ENCODE measurements around the gene CPLX1. TPM values are rescaled to one million over a fixed set of nuclear protein-coding genes. Genes with fewer than 3 reads are reported as not detected.
A peak's percentile ranks its signal among the peaks of the same experiment; 100 is the strongest.

CPLX1 gene
- total RNA-seq, 1 donor from 2014 or later, result 4.8 TPM

DNA sequence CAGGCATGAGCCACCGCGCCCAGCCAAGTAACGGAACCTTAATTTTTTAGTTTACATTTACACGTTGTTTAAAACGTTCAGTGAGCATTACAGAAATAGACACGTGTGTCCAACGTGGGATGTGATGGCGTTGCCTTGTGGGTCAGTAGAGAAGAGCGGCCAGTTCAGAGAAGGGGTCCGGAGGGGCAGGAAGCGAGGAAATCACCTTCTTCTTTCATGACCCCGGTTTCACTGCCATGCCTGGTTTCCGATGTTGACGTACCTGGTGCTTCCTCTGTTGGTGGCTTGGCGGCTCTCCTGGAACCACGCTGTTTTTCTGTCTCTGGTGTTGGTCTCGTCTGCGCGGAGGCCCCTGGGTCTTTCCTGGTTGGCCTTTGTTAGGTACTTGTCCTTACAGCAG, 77.5 kb downstream of the CPLX1 start:
- Histone ChIP-seq H3K9me3 (replicated peaks) (no peaks in the 10 kb centered on the region), H3K4me3 (no peak overlapping the region), H3K27me3 (ENCODE audit: low read depth) (no peaks in the 10 kb centered on the region), H3K36me3 (peaks cover 34% of the 10 kb centered on the region), H3K27ac (replicated peaks) (no peak overlapping the region), H3K4me1 (peaks cover 27% of the 10 kb centered on the region)
- no peak for DNase-seq
- intact Hi-C loops (cut with micrococcal nuclease), result no loop called here
- TF ChIP-seq, protein P1, sequence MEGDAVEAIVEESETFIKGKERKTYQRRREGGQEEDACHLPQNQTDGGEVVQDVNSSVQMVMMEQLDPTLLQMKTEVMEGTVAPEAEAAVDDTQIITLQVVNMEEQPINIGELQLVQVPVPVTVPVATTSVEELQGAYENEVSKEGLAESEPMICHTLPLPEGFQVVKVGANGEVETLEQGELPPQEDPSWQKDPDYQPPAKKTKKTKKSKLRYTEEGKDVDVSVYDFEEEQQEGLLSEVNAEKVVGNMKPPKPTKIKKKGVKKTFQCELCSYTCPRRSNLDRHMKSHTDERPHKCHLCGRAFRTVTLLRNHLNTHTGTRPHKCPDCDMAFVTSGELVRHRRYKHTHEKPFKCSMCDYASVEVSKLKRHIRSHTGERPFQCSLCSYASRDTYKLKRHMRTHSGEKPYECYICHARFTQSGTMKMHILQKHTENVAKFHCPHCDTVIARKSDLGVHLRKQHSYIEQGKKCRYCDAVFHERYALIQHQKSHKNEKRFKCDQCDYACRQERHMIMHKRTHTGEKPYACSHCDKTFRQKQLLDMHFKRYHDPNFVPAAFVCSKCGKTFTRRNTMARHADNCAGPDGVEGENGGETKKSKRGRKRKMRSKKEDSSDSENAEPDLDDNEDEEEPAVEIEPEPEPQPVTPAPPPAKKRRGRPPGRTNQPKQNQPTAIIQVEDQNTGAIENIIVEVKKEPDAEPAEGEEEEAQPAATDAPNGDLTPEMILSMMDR (IDR thresholded peaks at IDR 0.05; ENCODE audit: borderline replicate concordance), result no peak

DNA sequence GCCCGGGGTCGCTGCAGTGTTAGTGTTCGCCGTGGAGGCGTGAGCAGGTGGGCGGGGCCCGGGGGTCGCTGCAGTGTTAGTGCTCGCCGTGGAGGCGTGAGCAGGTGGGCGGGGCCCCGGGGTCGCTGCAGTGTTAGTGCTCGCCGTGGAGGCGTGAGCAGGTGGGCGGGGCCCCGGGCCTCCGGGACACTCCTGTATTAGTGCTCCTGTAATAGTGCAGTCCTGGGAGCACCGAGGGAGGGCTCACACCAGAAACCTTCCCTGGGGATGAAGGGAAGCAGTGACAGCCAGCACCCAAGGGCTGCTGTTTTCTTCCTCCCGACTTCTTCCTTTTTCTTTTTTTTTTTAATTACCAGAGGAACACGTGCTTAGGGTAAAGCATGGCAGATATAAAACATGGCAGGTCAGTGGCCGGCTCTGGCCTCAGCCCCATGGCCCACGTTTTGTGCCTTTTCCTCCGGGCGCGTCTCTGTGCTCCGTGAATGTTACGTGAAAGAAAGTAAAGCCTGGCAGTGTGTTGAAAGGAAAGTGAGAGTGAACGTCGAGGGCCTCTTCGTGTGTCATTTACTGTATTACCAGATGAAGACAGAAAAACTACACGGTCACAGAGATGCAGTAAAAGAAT, 78.3 kb downstream of the CPLX1 start:
- Histone ChIP-seq H3K4me3 (no peak overlapping the region), H3K9me3 (replicated peaks) (no peaks in the 10 kb centered on the region), H3K27me3 (ENCODE audit: low read depth) (no peaks in the 10 kb centered on the region), H3K36me3 (peaks cover 26% of the 10 kb centered on the region), H3K4me1 (peaks cover 27% of the 10 kb centered on the region), H3K27ac (replicated peaks) (no peak overlapping the region)
- TF ChIP-seq, protein P1 (IDR thresholded peaks at IDR 0.05; ENCODE audit: borderline replicate concordance), result no peak
- no peak for DNase-seq
- intact Hi-C loops (cut with micrococcal nuclease), result no loop called here

DNA sequence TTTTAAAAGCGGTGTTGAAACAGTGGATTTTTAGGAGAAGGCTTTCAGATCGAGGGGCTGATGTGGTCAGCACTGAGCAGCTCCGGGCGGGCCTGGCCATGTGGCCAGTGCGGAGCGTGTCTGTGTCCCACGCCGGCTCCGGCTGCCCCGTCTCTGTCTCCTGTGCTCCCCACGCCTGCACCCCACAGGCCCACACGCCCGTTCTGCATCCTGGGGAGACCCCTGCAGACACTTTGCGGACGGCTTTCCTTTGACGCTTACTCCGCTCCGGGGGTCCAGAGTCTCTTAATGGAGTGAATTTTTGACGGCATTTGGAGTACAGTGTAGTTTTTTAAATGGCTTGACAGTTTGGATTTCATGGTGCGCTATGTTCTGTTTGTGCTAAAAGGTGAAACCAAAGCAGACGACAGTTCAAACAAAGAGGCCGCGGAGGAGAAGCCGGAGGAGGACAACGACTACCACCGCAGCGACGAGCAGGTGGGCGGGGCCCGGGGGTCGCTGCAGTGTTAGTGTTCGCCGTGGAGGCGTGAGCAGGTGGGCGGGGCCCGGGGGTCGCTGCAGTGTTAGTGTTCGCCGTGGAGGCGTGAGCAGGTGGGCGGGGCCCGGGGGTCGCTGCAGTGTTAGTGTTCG, 81.6 kb downstream of the CPLX1 start:
- no peak for DNase-seq
- intact Hi-C loops (cut with micrococcal nuclease), result no loop called here
- Histone ChIP-seq H3K4me1 (no peaks in the 10 kb centered on the region), H3K36me3 (peaks cover 41% of the 10 kb centered on the region), H3K27ac (replicated peaks) (no peak overlapping the region), H3K27me3 (ENCODE audit: low read depth) (no peaks in the 10 kb centered on the region), H3K9me3 (replicated peaks) (no peaks in the 10 kb centered on the region), H3K4me3 (no peak overlapping the region)
- TF ChIP-seq, protein P1 (IDR thresholded peaks at IDR 0.05; ENCODE audit: borderline replicate concordance), result no peak

DNA sequence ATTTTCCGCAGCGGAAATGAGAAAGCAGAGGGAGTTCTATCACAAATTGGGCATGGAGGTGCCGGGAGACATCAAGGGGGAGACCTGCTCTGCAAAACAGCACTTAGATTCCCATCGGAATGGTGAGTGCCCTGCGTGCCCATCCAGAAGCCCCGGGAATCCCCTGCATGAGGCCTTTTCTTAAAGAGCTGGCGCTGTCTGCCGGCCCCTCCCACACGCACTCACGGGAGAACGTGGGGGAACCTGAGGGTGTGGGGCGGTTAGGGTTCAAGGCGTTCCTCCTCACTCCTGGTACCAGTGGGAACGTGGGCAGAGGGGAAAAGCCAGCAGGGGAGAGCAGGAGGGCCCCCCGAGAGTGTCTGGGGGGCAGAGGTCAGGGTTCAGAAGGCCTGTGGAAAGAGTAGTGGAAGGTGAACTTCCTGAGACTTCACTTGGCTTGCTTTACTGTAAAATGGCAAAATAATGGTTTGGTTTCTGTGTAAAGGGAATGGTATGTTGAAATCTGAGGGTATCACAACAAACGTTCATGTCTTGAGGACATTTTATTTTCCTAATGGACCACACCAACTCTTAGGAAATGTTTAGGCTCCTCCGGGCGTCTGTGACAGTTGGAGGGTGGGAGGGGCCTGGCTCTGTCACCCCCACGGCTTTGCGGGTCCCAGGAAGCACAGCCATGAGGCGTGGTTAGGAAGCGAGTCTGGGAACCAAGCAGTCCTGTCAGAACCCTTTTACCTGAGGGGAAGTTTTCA, 82.3 kb downstream of the CPLX1 start:
- H3K9me3 ChIP-seq (replicated peaks), result no peaks in the 10 kb centered on the region
- H3K36me3 ChIP-seq, result peaks cover 45% of the 10 kb centered on the region
- no peak for DNase-seq
- TF ChIP-seq, protein P1 (IDR thresholded peaks at IDR 0.05; ENCODE audit: borderline replicate concordance), result no peak
- no peaks in the 10 kb centered on the region for H3K27me3 ChIP-seq (ENCODE audit: low read depth)
- H3K27ac ChIP-seq (replicated peaks), result no peak overlapping the region
- H3K4me1 ChIP-seq, result no peaks in the 10 kb centered on the region
- intact Hi-C loops (cut with micrococcal nuclease), result no loop called here
- no peak overlapping the region for H3K4me3 ChIP-seq

DNA sequence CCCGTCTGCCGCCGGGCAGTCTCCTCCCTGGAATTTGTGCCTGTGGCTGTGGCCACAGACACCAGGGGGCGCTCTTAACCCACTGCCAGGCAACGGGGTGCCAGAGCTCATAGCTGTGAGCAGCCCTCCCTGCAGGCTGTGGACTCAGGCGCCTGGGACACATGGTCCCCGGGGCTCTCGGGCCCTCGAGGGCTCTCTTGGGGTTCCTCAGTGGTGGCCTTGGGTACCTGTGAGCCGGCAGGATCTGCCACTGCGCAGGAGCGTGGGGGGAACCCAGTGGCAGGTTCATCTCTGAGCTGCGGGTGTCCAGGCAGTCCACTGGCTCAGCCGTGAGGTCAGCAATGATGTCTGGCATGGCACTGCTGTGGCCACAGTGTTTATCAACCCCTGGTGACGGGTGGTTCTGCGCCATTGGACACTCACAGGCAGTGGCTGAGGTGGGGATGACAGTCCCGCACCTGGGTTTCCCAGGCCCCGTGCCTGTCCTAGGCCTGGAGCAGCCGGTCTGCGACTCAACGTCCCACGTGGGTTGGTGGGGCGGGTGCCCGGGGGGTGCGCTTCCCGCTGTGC, 83.1 kb downstream of the CPLX1 start:
- peak; percentile 49 for DNase-seq

More for the DNA sequence above, 83.1 kb downstream of the CPLX1 start:
- H3K27me3 ChIP-seq (ENCODE audit: low read depth), result no peaks in the 10 kb centered on the region
- peaks cover 46% of the 10 kb centered on the region for H3K36me3 ChIP-seq
- intact Hi-C loops (cut with micrococcal nuclease), result no loop called here
- no peaks in the 10 kb centered on the region for H3K9me3 ChIP-seq (replicated peaks)
- no peaks in the 10 kb centered on the region for H3K4me1 ChIP-seq
- H3K27ac ChIP-seq (replicated peaks), result no peak overlapping the region
- TF ChIP-seq, protein P1 (IDR thresholded peaks at IDR 0.05; ENCODE audit: borderline replicate concordance), result peak; percentile 96
- H3K4me3 ChIP-seq, result no peak overlapping the region

All from left ventricle myocardium inferior (tissue), 1 donor.